K562 (cell line): ENCODE measurements around the gene TRIM40. TPM values are rescaled to one million over a fixed set of nuclear protein-coding genes. Genes with fewer than 3 reads are reported as not detected.

ENCODE experiments used
- ATAC-seq: fragments of 200-7000 bp; cut with Tn5 transposase; 3 replicates; pipeline ENCODE4 v1.9.1; 2020; ENCODE audit warnings: moderate library complexity
- BruUV-seq: library from RNA; stranded (reverse); fragments of 400-500 nt; replicated peaks from 2 replicates; lab custom pipeline; 2021; lab: Mats Ljungman, UMichigan
- CTCF ChIA-PET: fragments of 300-600 bp; formaldehyde crosslinking; extraction: SDS; loops from one replicate; lab custom pipeline; 2021; ENCODE audit warnings: low intra/inter-chr PET ratio; lab: Yijun Ruan, JAX
- POLR2A ChIA-PET: fragments of 300-600, 350-650 bp; sonication (Branson Sonifier 250); formaldehyde crosslinking; extraction: SDS; loops from one replicate; lab custom pipeline; 2021; ENCODE audit warnings: antibody characterized with exemption, inconsistent platforms; lab: Yijun Ruan, JAX
- DNase-seq, 4 experiments: peaks; one replicate each; pipeline versions ENCODE4 v3.0.0 to v3.0.0-alpha.2; 2011 to 2018; ENCODE audit warnings: low spot score in 3 of 4, mixed read lengths in 3 of 4; ENCODE audit errors: extremely low read depth in 1 of 4
- FAIRE-seq: peaks from 2 replicates; lab custom pipeline; 2011; peaks lifted over from hg19 to GRCh38; lab: Jason Lieb, UNC
- H2AFZ ChIP-seq: 2 replicates; pipeline ENCODE4 v1.6.0; 2011; ENCODE audit warnings: low read depth, low read length, control low read depth, inconsistent platforms
- H3K27ac ChIP-seq: fragments of 200-600 bp; 3 replicates; pipeline ENCODE4 v1.8.0; 2011; ENCODE audit warnings: low read depth, mild to moderate bottlenecking, control low read depth, inconsistent platforms, low read length, moderate library complexity, mixed read lengths; ENCODE audit errors: extremely low read depth
- H3K27me3 ChIP-seq, 2 experiments: fragments of 300-600 bp in 1 of 2; 2 replicates in 1 of 2; 3 replicates in 1 of 2; pipeline versions ENCODE4 v1.6.0 to v1.8.0; 2011; ENCODE audit warnings: inconsistent platforms in 2 of 2, low read length in 2 of 2, mild to moderate bottlenecking in 1 of 2, mixed read lengths in 1 of 2, moderate library complexity in 1 of 2; ENCODE audit not compliant: control insufficient read depth in 2 of 2, insufficient read depth in 2 of 2
- H3K36me3 ChIP-seq: fragments of 300-600 bp; 3 replicates; pipeline ENCODE4 v1.8.0; 2011; ENCODE audit warnings: mild to moderate bottlenecking, low read length, inconsistent platforms; ENCODE audit not compliant: control insufficient read depth, insufficient read depth
- H3K4me1 ChIP-seq, 2 experiments: fragments of 200-600 bp in 1 of 2; replicated peaks in 1 of 2; 2 replicates in 1 of 2; 3 replicates in 1 of 2; pipeline versions ENCODE4 v1.5.1 to v1.8.0; 2011; ENCODE audit warnings: inconsistent platforms in 2 of 2, low read length in 2 of 2, mild to moderate bottlenecking in 1 of 2, mixed read lengths in 1 of 2, moderate library complexity in 1 of 2; ENCODE audit not compliant: control insufficient read depth in 2 of 2, insufficient read depth in 2 of 2
- H3K4me2 ChIP-seq: 2 replicates; pipeline ENCODE4 v1.6.1; 2011; ENCODE audit warnings: low read length, control low read depth, inconsistent platforms, mixed read lengths; ENCODE audit not compliant: insufficient read depth
- H3K4me3 ChIP-seq: fragments of 200-600 bp; sonication (generic), shearing (Covaris generic); 2 replicates; pipeline ENCODE4 v1.5.1; 2016; ENCODE audit warnings: control low read depth, inconsistent platforms
- H3K79me2 ChIP-seq: fragments of 200-600 bp; 3 replicates; pipeline ENCODE4 v1.8.0; 2011; ENCODE audit warnings: low read length, inconsistent platforms; ENCODE audit not compliant: control insufficient read depth, insufficient read depth
- H3K9ac ChIP-seq, 2 experiments: 2 replicates each; pipeline versions ENCODE4 v1.6.0 to v1.6.1; 2011; ENCODE audit warnings: low read depth in 2 of 2, low read length in 2 of 2, control low read depth in 1 of 2, inconsistent platforms in 1 of 2, mild to moderate bottlenecking in 1 of 2, mixed read lengths in 1 of 2; ENCODE audit not compliant: insufficient read depth in 1 of 2
- H3K9me1 ChIP-seq: one replicate; pipeline ENCODE4 v1.6.0; 2011; ENCODE audit warnings: inconsistent platforms, mild to moderate bottlenecking, low read length, moderate library complexity; ENCODE audit not compliant: control insufficient read depth, insufficient read depth
- H3K9me3 ChIP-seq: replicated peaks from 2 replicates; pipeline ENCODE4 v1.5.1; 2011; ENCODE audit warnings: low read depth, low read length, inconsistent platforms; ENCODE audit not compliant: control insufficient read depth, insufficient read depth
- H4K20me1 ChIP-seq: replicated peaks from 2 replicates; pipeline ENCODE4 v1.6.1; 2011; ENCODE audit warnings: low read length, inconsistent platforms, mixed read lengths; ENCODE audit not compliant: control insufficient read depth, insufficient read depth
- BRD4 ChIP-seq: fragments of 200-600 bp; sonication (generic); IDR thresholded peaks from 2 replicates; pipeline ENCODE4 v1.6.1; 2017; ENCODE audit warnings: inconsistent platforms
- E2F6 ChIP-seq, 2 experiments: IDR thresholded peaks; 2 replicates each; pipeline ENCODE4 v1.6.1; 2011; ENCODE audit warnings: borderline replicate concordance in 1 of 2, control low read depth in 1 of 2, low read depth in 1 of 2, low read length in 1 of 2, mild to moderate bottlenecking in 1 of 2, mixed read lengths in 1 of 2, moderate library complexity in 1 of 2; ENCODE audit not compliant: insufficient read depth in 1 of 2, insufficient read length in 1 of 2, poor library complexity in 1 of 2, severe bottlenecking in 1 of 2; ENCODE audit errors: extremely low read depth in 1 of 2
- EHMT2 ChIP-seq: fragments of 450-650 bp; IDR thresholded peaks from 2 replicates; pipeline ENCODE4 v1.6.1; 2018; ENCODE audit warnings: antibody characterized with exemption
- HNRNPLL ChIP-seq: fragments of 200-400 bp; formaldehyde crosslinking; IDR thresholded peaks from 2 replicates; pipeline ENCODE4 v1.6.1; 2017; ENCODE audit warnings: low read length, low read depth, mild to moderate bottlenecking; ENCODE audit not compliant: poor library complexity, severe bottlenecking
- IRF2 ChIP-seq: sonication (generic); formaldehyde crosslinking; IDR thresholded peaks from 2 replicates; pipeline ENCODE4 v1.8.1; 2022; ENCODE audit warnings: mild to moderate bottlenecking, missing genetic modification reagents
- NONO ChIP-seq, 2 experiments: fragments of 200-400 bp in 1 of 2; fragments of 450-650 bp in 1 of 2; formaldehyde crosslinking in 1 of 2; IDR thresholded peaks; 2 replicates each; pipeline ENCODE4 v1.6.1; 2017; ENCODE audit warnings: low read depth in 2 of 2, mild to moderate bottlenecking in 2 of 2, moderate library complexity in 2 of 2, low read length in 1 of 2
- SNRNP70 ChIP-seq: fragments of 200-400 bp; formaldehyde crosslinking; optimal IDR thresholded peaks from 2 replicates; pipeline ENCODE3; 2017; ENCODE audit warnings: low read depth, low read length
- TAF9B ChIP-seq: fragments of 450-650 bp; IDR thresholded peaks from 2 replicates; pipeline ENCODE4 v1.6.1; 2018; ENCODE audit warnings: mild to moderate bottlenecking; ENCODE audit not compliant: partially characterized antibody
- ZEB2 ChIP-seq: fragments of 450-650 bp; IDR thresholded peaks from 2 replicates; pipeline ENCODE4 v1.6.1; 2016
- WGBS: fragments of 100-300 bp; shearing (Covaris generic); methylation state at CpG from one replicate; pipeline ENCODE4 v1.1.6; 2016; ENCODE audit warnings: low coverage, mixed read lengths; ENCODE audit not compliant: insufficient coverage; ENCODE audit errors: missing lambda C conversion rate; 5-methylcytosine and 5-hydroxymethylcytosine counted together
- in situ Hi-C: fragments of 300-500 bp; cut with MboI; formaldehyde crosslinking; loops from 4 replicates; pipeline ENCODE4 v1.15.0; 2018; ENCODE audit warnings: inconsistent platforms, mixed read lengths
- intact Hi-C: fragments of 100-400 bp; cut with micrococcal nuclease; formaldehyde crosslinking; loops from 2 replicates; pipeline ENCODE4 v1.14.2; 2022
- polyA plus RNA-seq, 8 experiments: library from polyadenylated mRNA; depleted of rRNA in 4 of 8; stranded (reverse) in 5 of 8; unstranded in 3 of 8; fragments of >200 nt; fragmentation: Nextera tagmentation in 2 of 8; fragmentation: Illumina TruSeq in 1 of 8; extraction: Ambion mirVana in 2 of 8; extraction: Trizol in 1 of 8; gene quantifications; 2 replicates each; pipeline versions ENCODE4 v1.2.1 to v1.2.3, GENCODE V29; 2011 to 2014; ENCODE audit warnings: inconsistent platforms in 1 of 8, missing spikeins in 1 of 8
- total RNA-seq, 7 experiments: library from RNA; depleted of rRNA in 6 of 7; stranded (reverse); fragments of >200 nt in 6 of 7; fragmentation: Illumina TruSeq in 2 of 7; extraction: Trizol in 2 of 7; gene quantifications; 2 replicates each; pipeline versions ENCODE4 v1.2.1 to v1.2.3, GENCODE V29; 2011 to 2021; ENCODE audit warnings: low replicate concordance in 1 of 7
- TF ChIP-seq, protein P1 (sequence below): sonication (generic); formaldehyde crosslinking; IDR thresholded peaks from 2 replicates; pipeline ENCODE4 v1.8.1; 2023; ENCODE audit warnings: mild to moderate bottlenecking, missing genetic modification reagents
- TF ChIP-seq, protein P2 (sequence below): fragments of 450-650 bp; formaldehyde crosslinking; IDR thresholded peaks from 2 replicates; pipeline ENCODE4 v1.4.0; 2020; ENCODE audit warnings: mild to moderate bottlenecking
- TF ChIP-seq, protein P3 (sequence below): fragments of 250-450 bp; sonication (Bioruptor Pico); IDR thresholded peaks from 2 replicates; pipeline ENCODE4 v1.9.0; 2021; ENCODE audit warnings: mild to moderate bottlenecking, inconsistent platforms

The TRIM40 gene
- total and polyA plus RNA-seq, 9 of the 15 experiments (the other 6 are each of a cell fraction or from before 2014, with no cell fraction given), result 0.04 to 0.08 TPM; not detected in 7

DNA sequence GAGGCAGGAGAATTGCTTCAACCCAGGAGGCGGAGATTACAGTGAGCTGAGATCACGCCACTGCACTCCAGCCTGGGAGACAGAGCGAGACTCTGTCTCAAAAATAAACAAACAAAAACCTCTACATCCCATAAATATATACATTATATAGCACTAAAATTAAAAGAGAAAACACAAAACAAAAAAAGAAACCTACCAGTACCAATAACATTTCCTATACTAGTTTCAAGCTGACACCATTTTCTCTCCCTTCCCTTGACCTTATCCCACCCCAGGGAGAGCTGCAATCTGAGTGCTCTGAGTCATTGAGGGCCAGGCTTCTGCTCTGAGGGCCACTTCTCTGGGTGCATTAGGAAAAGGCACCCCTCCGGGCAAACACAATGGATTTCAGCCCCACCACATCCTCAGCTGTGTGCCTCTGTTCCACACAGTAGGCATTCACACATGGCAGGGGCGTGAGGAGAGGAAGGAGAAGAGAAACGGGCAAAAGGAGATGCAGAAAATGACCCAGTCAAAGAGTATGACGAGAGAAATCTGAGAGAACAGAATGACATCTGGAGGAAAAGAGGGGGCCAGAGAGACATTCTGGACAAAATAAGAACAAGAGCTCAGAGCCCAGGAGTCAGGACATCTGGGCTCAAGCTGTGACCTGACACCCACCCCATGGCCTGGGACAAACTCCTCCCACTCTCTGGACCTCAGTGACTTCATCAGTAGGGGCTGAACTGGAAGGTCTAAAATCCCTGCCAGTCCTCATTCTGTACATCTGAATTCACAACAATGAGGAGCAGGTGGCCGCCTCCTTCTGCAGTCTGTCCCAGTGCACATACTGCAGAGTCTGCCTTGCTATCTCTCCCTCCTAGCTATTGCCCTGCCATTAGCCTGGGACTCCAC, 59.1 kb downstream of the TRIM40 start:
- peaks cover 0 to 10% of the 10 kb centered on the region in 2 experiments; a peak in 1 of 5 replicates for H3K4me1 ChIP-seq
- in situ Hi-C loops (no loop called here), intact Hi-C loops (no loop called here)
- no peak overlapping the region for H3K4me2 ChIP-seq
- no peak overlapping the region for H3K9ac ChIP-seq
- CTCF ChIA-PET, result no interaction called here
- H3K79me2 ChIP-seq, result no peaks in the 10 kb centered on the region
- H2AFZ ChIP-seq, result no peak overlapping the region
- H3K36me3 ChIP-seq, result no peaks in the 10 kb centered on the region
- H3K27ac ChIP-seq, result no peak overlapping the region
- no peaks in the 10 kb centered on the region; the same call in 1 of the 2 replicates for H4K20me1 ChIP-seq
- POLR2A ChIA-PET, result interaction anchor here (0.6 to 1.2 kb wide), 3 partner anchors 9 to 15 kb away, joined by 3 to 4 read pairs (median 3); no protein-coding TSS in a partner anchor
- no peaks in the 10 kb centered on the region for H3K9me1 ChIP-seq
- peaks cover 30 to 47% of the 10 kb centered on the region in 2 experiments for H3K27me3 ChIP-seq
- ATAC-seq (no peak; the same call in 1 of the 3 replicates), DNase-seq (no peak), FAIRE-seq (no peak)
- no TSS peak for BruUV-seq
- H3K4me3 ChIP-seq, result no peak overlapping the region
- H3K9me3 ChIP-seq, result no peaks in the 10 kb centered on the region
- 27% methylated on average over 8 of the region's 8 CpGs for WGBS
- TF ChIP-seq, protein P1, sequence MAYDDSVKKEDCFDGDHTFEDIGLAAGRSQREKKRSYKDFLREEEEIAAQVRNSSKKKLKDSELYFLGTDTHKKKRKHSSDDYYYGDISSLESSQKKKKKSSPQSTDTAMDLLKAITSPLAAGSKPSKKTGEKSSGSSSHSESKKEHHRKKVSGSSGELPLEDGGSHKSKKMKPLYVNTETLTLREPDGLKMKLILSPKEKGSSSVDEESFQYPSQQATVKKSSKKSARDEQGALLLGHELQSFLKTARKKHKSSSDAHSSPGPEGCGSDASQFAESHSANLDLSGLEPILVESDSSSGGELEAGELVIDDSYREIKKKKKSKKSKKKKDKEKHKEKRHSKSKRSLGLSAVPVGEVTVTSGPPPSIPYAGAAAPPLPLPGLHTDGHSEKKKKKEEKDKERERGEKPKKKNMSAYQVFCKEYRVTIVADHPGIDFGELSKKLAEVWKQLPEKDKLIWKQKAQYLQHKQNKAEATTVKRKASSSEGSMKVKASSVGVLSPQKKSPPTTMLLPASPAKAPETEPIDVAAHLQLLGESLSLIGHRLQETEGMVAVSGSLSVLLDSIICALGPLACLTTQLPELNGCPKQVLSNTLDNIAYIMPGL (CRISPR knock-in tag), result no peak
- TF ChIP-seq, protein P2, sequence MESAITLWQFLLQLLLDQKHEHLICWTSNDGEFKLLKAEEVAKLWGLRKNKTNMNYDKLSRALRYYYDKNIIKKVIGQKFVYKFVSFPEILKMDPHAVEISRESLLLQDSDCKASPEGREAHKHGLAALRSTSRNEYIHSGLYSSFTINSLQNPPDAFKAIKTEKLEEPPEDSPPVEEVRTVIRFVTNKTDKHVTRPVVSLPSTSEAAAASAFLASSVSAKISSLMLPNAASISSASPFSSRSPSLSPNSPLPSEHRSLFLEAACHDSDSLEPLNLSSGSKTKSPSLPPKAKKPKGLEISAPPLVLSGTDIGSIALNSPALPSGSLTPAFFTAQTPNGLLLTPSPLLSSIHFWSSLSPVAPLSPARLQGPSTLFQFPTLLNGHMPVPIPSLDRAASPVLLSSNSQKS (CRISPR knock-in tag), result no peak
- TF ChIP-seq HNRNPLL, result no peak
- TF ChIP-seq EHMT2, result no peak
- TF ChIP-seq, protein P3, sequence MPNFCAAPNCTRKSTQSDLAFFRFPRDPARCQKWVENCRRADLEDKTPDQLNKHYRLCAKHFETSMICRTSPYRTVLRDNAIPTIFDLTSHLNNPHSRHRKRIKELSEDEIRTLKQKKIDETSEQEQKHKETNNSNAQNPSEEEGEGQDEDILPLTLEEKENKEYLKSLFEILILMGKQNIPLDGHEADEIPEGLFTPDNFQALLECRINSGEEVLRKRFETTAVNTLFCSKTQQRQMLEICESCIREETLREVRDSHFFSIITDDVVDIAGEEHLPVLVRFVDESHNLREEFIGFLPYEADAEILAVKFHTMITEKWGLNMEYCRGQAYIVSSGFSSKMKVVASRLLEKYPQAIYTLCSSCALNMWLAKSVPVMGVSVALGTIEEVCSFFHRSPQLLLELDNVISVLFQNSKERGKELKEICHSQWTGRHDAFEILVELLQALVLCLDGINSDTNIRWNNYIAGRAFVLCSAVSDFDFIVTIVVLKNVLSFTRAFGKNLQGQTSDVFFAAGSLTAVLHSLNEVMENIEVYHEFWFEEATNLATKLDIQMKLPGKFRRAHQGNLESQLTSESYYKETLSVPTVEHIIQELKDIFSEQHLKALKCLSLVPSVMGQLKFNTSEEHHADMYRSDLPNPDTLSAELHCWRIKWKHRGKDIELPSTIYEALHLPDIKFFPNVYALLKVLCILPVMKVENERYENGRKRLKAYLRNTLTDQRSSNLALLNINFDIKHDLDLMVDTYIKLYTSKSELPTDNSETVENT (CRISPR knock-in tag), result no peak
- no peak for TF ChIP-seq E2F6 (IDR thresholded peaks at IDR 0.05; ENCODE audit: borderline replicate concordance in 1 of 2, extremely low read depth in 1 of 2, insufficient read depth in 1 of 2, insufficient read length in 1 of 2, low read depth in 1 of 2, low read length in 1 of 2, poor library complexity in 1 of 2, severe bottlenecking in 1 of 2)
- no peak for TF ChIP-seq SNRNP70
- TF ChIP-seq NONO (IDR thresholded peaks at IDR 0.05; ENCODE audit: low read depth in 2 of 2, low read length in 1 of 2), result no peak
- TF ChIP-seq TAF9B, result no peak
- TF ChIP-seq IRF2 (CRISPR knock-in tag), result no peak
- no peak for TF ChIP-seq ZEB2
- no peak for TF ChIP-seq BRD4
